Fibroblast of lung (primary cell): ENCODE data around the gene BTBD9. TPM values are rescaled to one million over a fixed set of nuclear protein-coding genes. Genes with fewer than 3 reads are reported as not detected.

Experiments
- DNase-seq, 2 donors: peaks; one replicate each; pipeline versions ENCODE4 v3.0.0 to v3.0.0-alpha.2; 2010; ENCODE audit warnings: low read depth in 2 of 2
- H2AFZ ChIP-seq: 2 replicates; pipeline ENCODE4 v1.5.1; 2012; ENCODE audit warnings: low read length, control low read depth, inconsistent platforms
- H3K27ac ChIP-seq: 2 replicates; pipeline ENCODE4 v1.5.1; 2011; ENCODE audit warnings: low read length, control low read depth; ENCODE audit not compliant: insufficient read depth
- H3K27me3 ChIP-seq: 2 replicates; pipeline ENCODE4 v1.5.1; 2011; ENCODE audit warnings: mild to moderate bottlenecking, low read length; ENCODE audit not compliant: control insufficient read depth, insufficient read depth
- H3K36me3 ChIP-seq: 2 replicates; pipeline ENCODE4 v1.5.1; 2011; ENCODE audit warnings: low read length; ENCODE audit not compliant: control insufficient read depth, insufficient read depth
- H3K4me1 ChIP-seq: 2 replicates; pipeline ENCODE4 v1.5.1; 2011; ENCODE audit warnings: low read length; ENCODE audit not compliant: control insufficient read depth, insufficient read depth; ENCODE audit errors: extremely low read depth
- H3K4me2 ChIP-seq: 2 replicates; pipeline ENCODE4 v1.5.1; 2011; ENCODE audit warnings: low read length, control low read depth; ENCODE audit not compliant: insufficient read depth; ENCODE audit errors: extremely low read depth
- H3K4me3 ChIP-seq, 4 experiments: fragments of 200-600 bp in 1 of 4; sonication (generic) in 1 of 4; replicated peaks in 1 of 4; 2 replicates each; pipeline ENCODE4 v1.5.1; 2011 to 2016; ENCODE audit warnings: low read length in 4 of 4, low read depth in 3 of 4, mild to moderate bottlenecking in 3 of 4, control low read depth in 2 of 4, inconsistent platforms in 1 of 4, mixed read lengths in 1 of 4; ENCODE audit not compliant: insufficient read depth in 1 of 4; ENCODE audit errors: control extremely low read depth in 1 of 4
- H3K79me2 ChIP-seq: 2 replicates; pipeline ENCODE4 v1.5.1; 2012; ENCODE audit warnings: mild to moderate bottlenecking, low read length, inconsistent platforms; ENCODE audit not compliant: control insufficient read depth, insufficient read depth
- H3K9ac ChIP-seq: 2 replicates; pipeline ENCODE4 v1.5.1; 2011; ENCODE audit warnings: mild to moderate bottlenecking, low read length, control low read depth; ENCODE audit not compliant: insufficient read depth
- H3K9me3 ChIP-seq: 2 replicates; pipeline ENCODE4 v1.5.1; 2012; ENCODE audit warnings: low read depth, low read length; ENCODE audit not compliant: control insufficient read depth, insufficient read depth
- H4K20me1 ChIP-seq: 2 replicates; pipeline ENCODE4 v1.5.1; 2011; ENCODE audit warnings: low read length; ENCODE audit not compliant: control insufficient read depth, insufficient read depth; ENCODE audit errors: extremely low read depth
- EZH2 ChIP-seq: IDR thresholded peaks from 2 replicates; pipeline ENCODE4 v1.5.1; 2012; ENCODE audit warnings: low read length, control low read depth, mild to moderate bottlenecking; ENCODE audit errors: missing control alignments
- polyA plus RNA-seq, 2 donors: library from polyadenylated mRNA; depleted of rRNA in 1 of 2; stranded (reverse) in 1 of 2; unstranded in 1 of 2; fragments of >200 nt; gene quantifications; 2 replicates each; pipeline ENCODE4 v1.2.1, GENCODE V29; 2011 to 2012; ENCODE audit warnings: missing spikeins in 1 of 2
- total RNA-seq: library from RNA; depleted of rRNA; stranded (reverse); fragments of >200 nt; gene quantifications from 2 replicates; pipeline ENCODE4 v1.2.1, GENCODE V29; 2014
- TF ChIP-seq, protein P1 (sequence below), 2 donors: IDR thresholded peaks in 1 of 2; conservative IDR thresholded peaks in 1 of 2; 1 replicate in 1 of 2; 2 replicates in 1 of 2; pipeline ENCODE4 v1.5.1; 2011 to 2012; ENCODE audit warnings: low read length in 2 of 2, control low read depth in 1 of 2, inconsistent platforms in 1 of 2, low read depth in 1 of 2, mild to moderate bottlenecking in 1 of 2

BTBD9 gene
- total and polyA plus RNA-seq, 2 donors (not counting 1 experiment from before 2014, with no cell fraction given), result 7.7 to 13.4 TPM

DNA sequence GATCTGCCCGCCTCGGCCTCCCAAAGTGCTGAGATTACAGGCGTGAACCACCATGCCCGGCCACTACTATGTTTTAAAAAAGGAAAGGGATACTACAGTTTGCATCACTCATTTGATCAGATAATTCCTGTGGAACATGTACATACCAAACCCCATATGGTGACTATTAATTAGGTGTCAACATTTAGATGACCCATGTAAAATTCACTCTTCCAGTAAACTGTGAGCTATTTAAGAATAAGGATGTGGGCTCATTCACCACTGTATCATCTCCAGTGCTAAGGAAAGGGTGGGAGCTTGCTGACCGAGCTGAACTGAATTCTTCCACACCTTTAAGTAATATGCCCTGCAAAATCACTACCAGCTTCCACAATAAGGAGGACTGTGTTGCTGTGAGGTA is 127.5 kb downstream of the BTBD9 start:
- Histone ChIP-seq H3K4me2 (no peak overlapping the region), H3K36me3 (no peaks in the 10 kb centered on the region), H3K4me1 (peaks cover 7% of the 10 kb centered on the region), H3K27me3 (no peaks in the 10 kb centered on the region), H3K9ac (no peak overlapping the region), H3K27ac (no peak overlapping the region), H4K20me1 (no peaks in the 10 kb centered on the region), H3K9me3 (no peaks in the 10 kb centered on the region), H3K79me2 (no peaks in the 10 kb centered on the region), H2AFZ (no peak overlapping the region), H3K4me3 (no peak overlapping the region)
- peak; percentile 12 to 62 for DNase-seq
- no peak for TF ChIP-seq EZH2
- TF ChIP-seq, protein P1, sequence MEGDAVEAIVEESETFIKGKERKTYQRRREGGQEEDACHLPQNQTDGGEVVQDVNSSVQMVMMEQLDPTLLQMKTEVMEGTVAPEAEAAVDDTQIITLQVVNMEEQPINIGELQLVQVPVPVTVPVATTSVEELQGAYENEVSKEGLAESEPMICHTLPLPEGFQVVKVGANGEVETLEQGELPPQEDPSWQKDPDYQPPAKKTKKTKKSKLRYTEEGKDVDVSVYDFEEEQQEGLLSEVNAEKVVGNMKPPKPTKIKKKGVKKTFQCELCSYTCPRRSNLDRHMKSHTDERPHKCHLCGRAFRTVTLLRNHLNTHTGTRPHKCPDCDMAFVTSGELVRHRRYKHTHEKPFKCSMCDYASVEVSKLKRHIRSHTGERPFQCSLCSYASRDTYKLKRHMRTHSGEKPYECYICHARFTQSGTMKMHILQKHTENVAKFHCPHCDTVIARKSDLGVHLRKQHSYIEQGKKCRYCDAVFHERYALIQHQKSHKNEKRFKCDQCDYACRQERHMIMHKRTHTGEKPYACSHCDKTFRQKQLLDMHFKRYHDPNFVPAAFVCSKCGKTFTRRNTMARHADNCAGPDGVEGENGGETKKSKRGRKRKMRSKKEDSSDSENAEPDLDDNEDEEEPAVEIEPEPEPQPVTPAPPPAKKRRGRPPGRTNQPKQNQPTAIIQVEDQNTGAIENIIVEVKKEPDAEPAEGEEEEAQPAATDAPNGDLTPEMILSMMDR (conservative IDR thresholded peaks at IDR 0.05 in 1 of 2, IDR thresholded peaks at IDR 0.05 in 1 of 2; ENCODE audit: low read depth in 1 of 2, low read length in 2 of 2), result no peak

DNA sequence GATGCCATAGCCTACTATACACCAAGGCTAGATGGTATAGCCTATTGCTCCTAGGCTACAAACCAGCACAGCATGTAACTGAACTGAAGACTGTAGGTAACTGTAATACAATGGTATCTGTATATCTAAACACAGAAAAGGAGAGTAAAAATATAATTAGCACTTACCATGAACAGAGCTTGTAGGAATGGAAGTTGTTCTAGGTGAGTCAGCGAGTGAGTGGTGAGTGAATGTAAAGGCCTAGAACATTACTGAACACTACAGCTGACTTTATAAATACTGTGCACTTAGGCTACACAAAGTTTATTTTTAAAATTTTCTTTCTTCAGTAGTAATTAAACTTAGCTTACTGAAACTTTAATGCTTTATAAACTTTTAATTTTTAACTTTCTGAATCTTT is 129.5 kb downstream of the BTBD9 start:
- Histone ChIP-seq H3K4me3 (no peak overlapping the region), H3K9ac (no peak overlapping the region), H3K36me3 (no peaks in the 10 kb centered on the region), H3K27ac (peak overlapping the region; percentile 39), H4K20me1 (no peaks in the 10 kb centered on the region), H3K4me1 (peaks cover 7% of the 10 kb centered on the region), H3K9me3 (no peaks in the 10 kb centered on the region), H3K27me3 (no peaks in the 10 kb centered on the region), H3K4me2 (peak overlapping the region; percentile 51), H3K79me2 (no peaks in the 10 kb centered on the region), H2AFZ (no peak overlapping the region)
- no peak for TF ChIP-seq EZH2
- TF ChIP-seq, protein P1 (conservative IDR thresholded peaks at IDR 0.05 in 1 of 2, IDR thresholded peaks at IDR 0.05 in 1 of 2; ENCODE audit: low read depth in 1 of 2, low read length in 2 of 2), result no peak
- peak; percentile 32 to 65 for DNase-seq

DNA sequence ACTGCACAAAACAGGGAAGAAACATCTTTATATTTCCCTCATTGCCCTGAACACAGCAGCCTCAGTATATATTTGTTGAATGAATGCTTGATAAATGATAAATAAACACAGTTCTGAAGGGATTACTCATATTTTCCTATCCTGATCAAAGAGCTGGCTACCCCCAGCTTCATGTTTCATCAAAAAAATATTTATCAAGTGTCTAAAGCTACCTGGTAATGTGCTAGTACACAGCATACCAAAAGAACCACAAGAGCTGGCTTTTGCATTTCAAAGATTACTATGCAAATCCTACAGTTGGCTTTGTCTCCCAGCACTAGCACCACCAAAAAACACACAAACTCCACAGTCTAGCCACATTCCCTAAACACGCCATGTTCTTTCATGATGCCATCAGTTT is 130.0 kb downstream of the BTBD9 start:
- no peak overlapping the region for H3K4me3 ChIP-seq
- H3K4me2 ChIP-seq, result peak overlapping the region; percentile 51
- H2AFZ ChIP-seq, result no peak overlapping the region
- no peaks in the 10 kb centered on the region for H4K20me1 ChIP-seq
- no peaks in the 10 kb centered on the region for H3K36me3 ChIP-seq
- no peaks in the 10 kb centered on the region for H3K79me2 ChIP-seq
- peaks cover 7% of the 10 kb centered on the region for H3K4me1 ChIP-seq
- no peaks in the 10 kb centered on the region for H3K9me3 ChIP-seq
- TF ChIP-seq, protein P1 (conservative IDR thresholded peaks at IDR 0.05 in 1 of 2, IDR thresholded peaks at IDR 0.05 in 1 of 2; ENCODE audit: low read depth in 1 of 2, low read length in 2 of 2), result no peak
- no peak for TF ChIP-seq EZH2
- H3K27me3 ChIP-seq, result no peaks in the 10 kb centered on the region
- peak overlapping the region; percentile 39 for H3K27ac ChIP-seq
- H3K9ac ChIP-seq, result no peak overlapping the region
- peak; percentile 49 to 97 for DNase-seq
